ENCODE results near the gene KCND3. TPM values are rescaled to one million over a fixed set of nuclear protein-coding genes. Genes with fewer than 3 reads are reported as not detected.

Gene KCND3
- total and polyA plus RNA-seq, 2 donors (not counting 3 experiments of a cell fraction or from before 2014, with no cell fraction given) = 0.03 TPM; not detected in 1

DNA sequence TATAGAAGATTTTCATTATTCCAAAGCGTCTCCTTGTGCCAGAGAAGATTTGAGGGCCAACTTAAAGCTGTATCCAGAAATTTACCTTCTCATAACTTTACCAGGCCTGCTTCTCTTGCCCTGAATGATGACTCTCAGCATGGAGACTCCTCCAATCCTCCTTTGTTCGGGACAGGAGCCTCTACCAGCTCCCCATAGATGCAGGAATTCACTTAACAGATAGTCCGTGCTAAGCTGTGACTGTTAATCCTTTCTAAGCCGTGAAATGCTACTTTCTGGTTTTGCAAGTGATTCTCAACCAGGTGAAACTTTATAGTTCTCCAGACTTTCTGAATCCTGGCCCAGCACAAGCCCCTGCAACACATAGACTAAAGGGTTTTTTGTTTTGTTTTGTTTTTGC is 31.8 kb upstream of the KCND3 start:
- no peak overlapping the region for H3K27ac ChIP-seq (ENCODE audit: insufficient read depth, low read depth, low read length)
- no peaks in the 10 kb centered on the region for H3K9me3 ChIP-seq (replicated peaks; ENCODE audit: control insufficient read depth, insufficient read depth, low read length)
- no peak for TF ChIP-seq FOS (IDR thresholded peaks at IDR 0.05; ENCODE audit: borderline replicate concordance, insufficient read depth, low read length)
- no peak for TF ChIP-seq POLR2A (IDR thresholded peaks at IDR 0.05; ENCODE audit: low read depth, low read length)
- TF ChIP-seq MYC (IDR thresholded peaks at IDR 0.05; ENCODE audit: low read depth, low read length) = no peak
- TF ChIP-seq, protein P1, sequence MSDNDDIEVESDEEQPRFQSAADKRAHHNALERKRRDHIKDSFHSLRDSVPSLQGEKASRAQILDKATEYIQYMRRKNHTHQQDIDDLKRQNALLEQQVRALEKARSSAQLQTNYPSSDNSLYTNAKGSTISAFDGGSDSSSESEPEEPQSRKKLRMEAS (IDR thresholded peaks at IDR 0.05; ENCODE audit: insufficient read depth, insufficient read length) = no peak
- no peak for TF ChIP-seq JUN (IDR thresholded peaks at IDR 0.05; ENCODE audit: borderline replicate concordance, insufficient read depth, insufficient read length, low read depth)
- TF ChIP-seq, protein P2, sequence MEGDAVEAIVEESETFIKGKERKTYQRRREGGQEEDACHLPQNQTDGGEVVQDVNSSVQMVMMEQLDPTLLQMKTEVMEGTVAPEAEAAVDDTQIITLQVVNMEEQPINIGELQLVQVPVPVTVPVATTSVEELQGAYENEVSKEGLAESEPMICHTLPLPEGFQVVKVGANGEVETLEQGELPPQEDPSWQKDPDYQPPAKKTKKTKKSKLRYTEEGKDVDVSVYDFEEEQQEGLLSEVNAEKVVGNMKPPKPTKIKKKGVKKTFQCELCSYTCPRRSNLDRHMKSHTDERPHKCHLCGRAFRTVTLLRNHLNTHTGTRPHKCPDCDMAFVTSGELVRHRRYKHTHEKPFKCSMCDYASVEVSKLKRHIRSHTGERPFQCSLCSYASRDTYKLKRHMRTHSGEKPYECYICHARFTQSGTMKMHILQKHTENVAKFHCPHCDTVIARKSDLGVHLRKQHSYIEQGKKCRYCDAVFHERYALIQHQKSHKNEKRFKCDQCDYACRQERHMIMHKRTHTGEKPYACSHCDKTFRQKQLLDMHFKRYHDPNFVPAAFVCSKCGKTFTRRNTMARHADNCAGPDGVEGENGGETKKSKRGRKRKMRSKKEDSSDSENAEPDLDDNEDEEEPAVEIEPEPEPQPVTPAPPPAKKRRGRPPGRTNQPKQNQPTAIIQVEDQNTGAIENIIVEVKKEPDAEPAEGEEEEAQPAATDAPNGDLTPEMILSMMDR (IDR thresholded peaks at IDR 0.05; ENCODE audit: extremely low read depth in 1 of 2, insufficient read depth in 1 of 2, low read depth in 1 of 2, low read length in 2 of 2) = no peak
- no peak for TF ChIP-seq POLR2AphosphoS5 (IDR thresholded peaks at IDR 0.05; ENCODE audit: insufficient read depth, low read depth, low read length)
- no peak for TF ChIP-seq GATA2 (IDR thresholded peaks at IDR 0.05; ENCODE audit: insufficient read depth, insufficient read length, low read depth, low read length)
- TF ChIP-seq EZH2 (IDR thresholded peaks at IDR 0.05; ENCODE audit: borderline replicate concordance, low read depth, low read length, severe bottlenecking) = no peak
- ChIA-PET CTCF (no interaction called here), POLR2A (no interaction called here)
- DNase-seq (ENCODE audit: low read depth, low spot score) (no peak), FAIRE-seq (no peak)
- no peaks in the 10 kb centered on the region for H3K79me2 ChIP-seq (ENCODE audit: control insufficient read depth, insufficient read depth, low read length)
- H3K4me3 ChIP-seq (replicated peaks in 1 of 3; ENCODE audit: insufficient read depth in 1 of 3, low read depth in 1 of 3, low read length in 3 of 3) = no peak overlapping the region
- BruUV-seq (replicated peaks) = no TSS peak
- dilution Hi-C loops (cut with MboI; ENCODE audit: extremely low pct_ligation_motif_present, low sequenced_read_pairs) (no loop called here), intact Hi-C loops (cut with micrococcal nuclease) (no loop called here)
- H3K4me2 ChIP-seq (ENCODE audit: insufficient read depth, low read length) = no peak overlapping the region
- H3K27me3 ChIP-seq (ENCODE audit: control insufficient read depth in 2 of 2, insufficient read depth in 2 of 2, low read length in 2 of 2) = no peaks in the 10 kb centered on the region
- H3K4me1 ChIP-seq (ENCODE audit: control insufficient read depth, extremely low read depth, insufficient read depth, low read length) = no peaks in the 10 kb centered on the region
- no peaks in the 10 kb centered on the region for H4K20me1 ChIP-seq (replicated peaks; ENCODE audit: control insufficient read depth, extremely low read depth, insufficient read depth, low read length)
- H3K9ac ChIP-seq (replicated peaks; ENCODE audit: extremely low read depth, insufficient read depth, low read length) = no peak overlapping the region
- no peaks in the 10 kb centered on the region for H3K36me3 ChIP-seq (ENCODE audit: control insufficient read depth in 2 of 2, extremely low read depth in 1 of 2, insufficient read depth in 2 of 2, low read length in 2 of 2)
- H2AFZ ChIP-seq (ENCODE audit: low read depth, low read length) = no peak overlapping the region
- H3K9me1 ChIP-seq (replicated peaks; ENCODE audit: control insufficient read depth, extremely low read depth, insufficient read depth, low read length) = no peaks in the 10 kb centered on the region

Data from endothelial cell of umbilical vein (primary cell).